HG03097 (cell line): ENCODE results near the gene TENM3.

Experiments used
- ATAC-seq: cut with Tn5 transposase; IDR thresholded peaks from one replicate; pipeline ENCODE4 v1.9.1; 2021; ENCODE audit not compliant: unreplicated experiment, low FRiP score

The TENM3 gene

DNA sequence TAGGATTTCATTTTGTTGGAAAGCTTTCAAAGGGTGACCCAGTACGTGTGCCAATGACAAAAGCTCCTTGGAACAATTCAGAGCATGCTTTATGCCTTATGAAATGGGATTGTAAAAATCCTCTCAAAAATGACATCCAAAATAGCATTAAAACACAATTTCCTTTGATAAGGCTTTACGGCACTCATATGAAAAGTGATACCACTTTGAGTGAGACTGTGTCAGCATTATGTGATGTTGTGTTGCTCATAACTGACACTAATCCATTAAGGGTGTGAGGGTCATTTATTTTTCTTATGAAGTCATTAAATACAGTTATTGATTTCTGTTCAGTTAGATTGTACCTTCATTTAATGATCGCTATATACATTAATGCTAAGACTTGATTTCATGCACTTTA is 250.2 kb downstream of the TENM3 start:
- ATAC-seq = no peak

DNA sequence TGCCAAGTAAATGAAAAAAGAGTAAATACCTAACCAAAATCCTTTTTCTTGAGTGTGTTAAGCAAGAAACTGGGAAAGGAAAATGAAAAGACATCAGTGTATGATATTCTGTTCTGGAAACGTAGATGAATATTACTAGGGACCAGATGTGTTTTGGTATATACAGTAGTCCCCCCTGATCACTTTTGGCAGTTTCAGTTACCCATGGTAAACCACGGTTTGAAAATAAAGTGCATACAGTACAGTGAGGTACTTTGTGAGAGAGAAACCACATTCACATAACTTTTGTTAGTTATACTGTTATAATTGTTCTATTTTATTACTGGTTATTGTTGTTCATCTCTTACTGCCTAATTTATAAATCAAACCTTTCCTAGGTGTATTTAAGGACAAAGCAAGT is 250.9 kb downstream of the TENM3 start:
- no peak for ATAC-seq

DNA sequence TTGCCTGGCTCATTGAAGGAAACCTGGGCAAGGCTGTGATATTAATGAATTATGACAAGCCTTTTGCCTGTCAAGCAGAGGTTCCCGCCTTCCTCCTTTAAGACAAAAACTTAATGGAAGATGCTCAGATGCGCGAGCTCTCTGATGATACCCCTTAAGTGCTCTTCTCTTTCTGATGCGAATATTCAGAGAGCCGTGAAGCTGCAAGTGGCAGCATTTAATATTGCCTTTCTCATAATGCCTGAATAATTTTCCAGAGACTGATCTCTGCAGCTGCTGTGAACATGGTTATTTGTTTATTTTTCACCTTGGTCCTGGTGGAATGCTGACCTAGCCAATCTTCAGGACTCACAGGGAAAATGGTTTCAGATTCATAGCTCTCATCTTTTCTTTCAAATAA is 251.8 kb downstream of the TENM3 start:
- no peak for ATAC-seq

GRCh38 chr4:182495645-182496385 is 252.6 kb downstream of the TENM3 start:
- ATAC-seq = no peak

DNA sequence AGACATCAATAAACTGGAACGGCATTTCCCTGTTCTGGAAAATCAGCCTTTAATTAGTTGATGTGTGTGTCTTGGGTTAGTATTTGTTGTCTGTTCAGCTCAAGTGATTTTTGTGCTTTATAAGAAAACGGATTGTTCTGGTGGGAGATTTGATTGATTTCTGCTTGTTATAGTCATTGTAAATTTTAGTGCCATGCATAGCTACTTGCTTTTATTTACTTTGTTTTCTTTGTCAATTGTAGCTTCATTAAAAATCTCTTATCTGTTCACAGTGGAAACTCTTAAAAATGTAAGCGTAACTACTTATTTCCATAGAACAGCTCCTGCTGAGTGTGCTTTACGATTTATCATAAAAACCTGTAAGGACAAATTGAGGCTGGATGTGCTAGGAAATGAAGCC is 253.2 kb downstream of the TENM3 start:
- ATAC-seq = no peak

GRCh38 chr4:182502064-182502463 is 258.9 kb downstream of the TENM3 start:
- ATAC-seq = no peak

DNA sequence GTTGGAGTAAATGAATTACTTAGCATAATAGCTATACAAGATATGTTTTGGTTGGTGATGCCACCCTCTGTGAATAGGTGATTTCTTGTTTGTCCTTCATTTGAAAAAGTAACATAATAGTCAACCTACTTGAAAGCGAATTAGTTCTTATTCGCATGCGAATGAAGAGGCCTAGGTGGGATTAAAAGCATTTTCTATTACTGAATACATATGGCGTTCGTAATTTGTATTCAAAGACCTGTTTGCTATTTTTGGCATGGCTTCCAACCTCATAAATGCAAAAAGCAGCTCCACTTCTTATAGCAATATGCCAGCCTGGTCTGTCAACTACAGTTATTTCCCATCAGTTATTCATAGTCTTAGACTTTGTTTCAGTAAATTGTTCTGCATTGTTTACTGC is 261.3 kb downstream of the TENM3 start:
- ATAC-seq = no peak

- no peak for ATAC-seq
Observed at GRCh38 chr4:182507805-182508204, 264.6 kb downstream of the TENM3 start.

GRCh38 chr4:182510836-182511235 is 267.6 kb downstream of the TENM3 start:
- no peak for ATAC-seq

DNA sequence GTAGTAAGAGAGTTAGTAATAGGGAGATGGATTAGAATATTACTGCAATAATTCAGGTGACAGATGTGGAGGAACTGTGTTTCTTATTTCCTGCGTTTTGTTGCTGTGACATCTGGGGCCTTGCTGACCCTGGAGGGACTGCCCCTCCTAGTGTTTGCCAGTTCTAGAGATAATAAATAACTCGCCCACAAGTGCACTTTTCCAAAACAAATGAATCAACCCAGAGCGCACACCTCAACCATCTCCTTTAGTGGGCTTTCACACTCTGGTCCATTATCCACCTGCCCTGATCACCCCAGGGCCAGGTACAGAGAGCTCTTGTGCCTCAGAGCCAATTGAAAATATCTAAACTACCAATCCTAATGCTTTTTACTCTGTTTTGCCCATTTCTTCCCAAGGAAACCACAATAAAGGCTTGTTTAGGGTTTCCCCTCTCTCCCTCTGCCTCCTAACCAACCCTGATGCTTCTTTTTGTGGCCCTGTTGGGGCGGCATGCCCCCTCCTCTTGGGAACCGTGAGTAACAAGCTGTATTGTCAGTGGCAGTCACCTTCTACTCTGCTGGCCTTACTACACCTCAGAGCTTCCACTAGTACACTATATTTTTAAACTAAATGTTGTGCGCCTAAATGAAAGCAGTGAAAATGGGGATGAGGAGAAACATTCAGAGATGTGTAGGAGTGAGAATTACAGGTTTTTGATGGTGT is 270.5 kb downstream of the TENM3 start:
- peak; percentile 63 for ATAC-seq

GRCh38 chr4:182518421-182518820 is 275.2 kb downstream of the TENM3 start:
- ATAC-seq = no peak

- ATAC-seq = no peak
Observed at GRCh38 chr4:182519528-182519927, 276.3 kb downstream of the TENM3 start.

DNA sequence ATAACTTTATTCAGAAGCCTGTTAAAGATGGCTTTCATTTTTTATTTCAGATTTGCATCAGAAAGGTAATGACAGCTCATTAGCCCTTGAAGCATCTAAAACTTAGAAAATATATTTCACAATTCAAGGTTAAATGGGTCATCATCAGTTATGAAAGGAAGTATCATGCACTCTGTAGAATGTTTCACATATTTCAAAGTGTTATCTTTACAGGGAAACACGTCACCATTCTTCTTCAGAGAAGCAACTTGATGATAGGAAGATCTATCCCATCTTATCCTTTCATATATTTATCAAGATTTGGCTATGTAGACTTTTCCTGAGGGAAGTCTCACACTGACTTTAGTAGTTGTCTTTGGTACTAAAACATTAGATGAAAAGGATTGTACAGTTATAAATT is 277.8 kb downstream of the TENM3 start:
- ATAC-seq = no peak

DNA sequence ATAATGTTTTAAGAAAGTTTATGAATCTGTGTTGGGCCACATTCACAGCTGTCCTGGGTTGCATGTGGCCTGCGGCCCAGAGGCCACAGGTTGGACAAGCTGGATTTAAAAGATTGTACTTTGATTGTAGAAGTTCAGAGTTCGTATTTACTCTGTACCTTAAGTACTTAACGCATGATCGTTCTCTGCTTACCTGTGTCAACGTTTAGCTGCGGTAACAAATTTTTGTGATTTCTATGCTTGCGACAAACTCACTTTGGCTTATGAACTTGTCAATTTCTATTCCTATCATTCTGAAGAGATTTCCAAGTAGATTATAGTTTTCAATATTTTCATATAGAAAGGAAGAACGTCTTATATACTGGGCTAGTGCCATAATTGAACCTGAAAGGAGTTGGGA is 285.6 kb downstream of the TENM3 start:
- no peak for ATAC-seq

- no peak for ATAC-seq
Observed at GRCh38 chr4:182530451-182530850, 287.2 kb downstream of the TENM3 start.

GRCh38 chr4:182531555-182532162 is 288.5 kb downstream of the TENM3 start:
- ATAC-seq = no peak

DNA sequence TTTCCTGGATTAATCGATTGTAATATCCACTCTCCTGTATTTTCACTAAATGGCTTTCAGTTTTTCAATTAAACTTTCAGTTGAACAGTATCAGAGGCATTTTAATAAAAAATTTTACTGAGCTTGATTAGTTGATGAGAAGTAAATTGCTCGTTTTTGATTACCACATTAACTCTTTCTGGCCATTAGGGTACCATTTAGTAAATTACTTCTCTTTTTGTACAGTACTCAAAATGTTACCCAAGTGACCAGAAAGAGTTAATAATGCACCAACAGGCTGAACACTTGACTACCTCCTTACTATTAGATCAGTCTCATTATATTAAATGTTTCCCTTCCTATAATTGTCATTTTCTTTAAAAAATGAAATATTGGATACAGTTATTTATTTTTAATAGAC is 289.2 kb downstream of the TENM3 start:
- ATAC-seq = no peak

DNA sequence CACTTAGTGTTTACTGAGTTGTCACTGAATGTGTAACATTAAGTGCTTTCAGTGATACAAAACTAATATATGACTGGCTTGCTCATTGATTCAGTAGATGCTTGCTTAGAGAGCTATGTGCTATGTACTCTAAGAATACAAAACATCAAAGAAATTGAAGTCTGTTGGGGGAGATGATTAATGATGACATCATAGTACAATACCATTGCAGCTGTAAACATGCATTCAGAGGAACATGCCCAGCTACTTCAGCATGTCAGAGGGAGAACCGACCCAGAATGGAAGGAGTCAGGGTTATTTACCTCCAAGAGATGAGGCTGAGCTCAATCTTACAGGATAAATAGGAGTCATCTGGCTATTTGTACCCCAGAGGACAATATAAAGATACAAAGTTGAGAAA is 290.8 kb downstream of the TENM3 start:
- no peak for ATAC-seq

DNA sequence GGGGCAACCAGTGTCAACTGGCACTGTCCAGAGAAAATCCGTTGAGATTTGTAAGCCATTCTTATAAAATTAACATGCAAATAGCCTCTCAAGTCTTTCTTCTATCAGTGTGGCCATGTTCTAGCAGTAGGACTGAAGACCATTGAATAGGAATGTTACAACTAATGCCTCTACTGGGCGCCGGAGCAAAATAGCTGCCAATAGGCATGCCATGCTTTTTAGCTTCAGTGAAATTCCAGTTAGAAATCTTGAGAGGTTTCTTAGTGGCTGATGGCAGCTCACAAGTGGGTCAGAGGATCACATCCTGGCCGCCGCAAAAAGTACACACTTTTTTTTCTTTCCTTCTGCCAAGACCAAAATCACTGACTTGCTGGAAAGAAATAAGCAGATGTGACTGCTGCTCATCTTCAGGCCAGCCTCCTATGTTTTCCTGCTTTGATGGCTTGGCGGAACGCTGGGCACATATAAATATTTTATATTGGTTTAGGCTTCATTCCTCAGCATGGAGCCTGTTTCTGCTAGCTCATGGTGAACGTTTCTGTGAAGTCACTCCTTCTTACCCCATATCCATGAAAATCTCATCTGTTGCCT is 293.1 kb downstream of the TENM3 start:
- no peak for ATAC-seq

GRCh38 chr4:182537031-182537795 is 294.0 kb downstream of the TENM3 start:
- ATAC-seq = no peak

DNA sequence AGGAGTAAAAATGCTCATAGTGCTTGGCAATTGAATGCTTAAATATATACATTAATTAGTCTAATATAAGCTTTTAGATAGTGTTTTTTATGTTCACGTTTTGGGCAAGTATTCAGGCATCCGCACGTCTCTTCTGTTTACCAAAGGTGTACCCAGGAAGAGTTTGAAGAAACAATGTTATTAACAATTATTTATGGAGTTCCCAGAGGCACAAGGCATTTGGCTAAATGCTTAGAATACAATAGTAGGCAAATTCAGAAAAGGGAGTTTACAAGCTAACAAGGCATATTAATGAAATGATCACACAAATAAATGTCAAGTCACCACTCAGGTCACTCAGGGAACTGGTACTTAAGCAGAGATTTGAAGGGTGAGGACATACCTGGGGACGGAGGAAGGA is 294.8 kb downstream of the TENM3 start:
- no peak for ATAC-seq
